Neural cell (in vitro differentiated cells): ENCODE results near the gene AFF3. TPM values are rescaled to one million over a fixed set of nuclear protein-coding genes. Genes with fewer than 3 reads are reported as not detected.
"Not testable (repeated sequence)": the region's sequence is repeated elsewhere in the genome, so short reads cannot be mapped to it uniquely, and the experiment has no call there.

Source experiments
- H2AFZ ChIP-seq: fragments of 200-600, 300-800 bp; sonication (generic), shearing (Covaris generic); 2 replicates; pipeline ENCODE4 v1.6.0; 2014; ENCODE audit warnings: low read depth, mild to moderate bottlenecking, antibody characterized with exemption, low read length, moderate library complexity
- H3F3A ChIP-seq: fragments of 200-600 bp; shearing (Covaris generic); 2 replicates; pipeline ENCODE4 v1.6.1; 2016; ENCODE audit warnings: mild to moderate bottlenecking, moderate library complexity, mixed read lengths, antibody characterized with exemption, low read length; ENCODE audit not compliant: insufficient read depth, poor library complexity, severe bottlenecking
- H3K27ac ChIP-seq: fragments of 200-600, 300-800 bp; sonication (generic), shearing (Covaris generic); 2 replicates; pipeline ENCODE4 v1.5.1; 2014; ENCODE audit warnings: mild to moderate bottlenecking, low read length, moderate library complexity
- H3K27me3 ChIP-seq: fragments of 300-800, 200-600 bp; sonication (generic), shearing (Covaris generic); 2 replicates; pipeline ENCODE4 v1.6.0; 2014; ENCODE audit warnings: mild to moderate bottlenecking, low read depth, low read length, moderate library complexity; ENCODE audit not compliant: insufficient read depth
- H3K36me3 ChIP-seq: fragments of 300-800, 200-600 bp; sonication (generic), shearing (Covaris generic); 2 replicates; pipeline ENCODE4 v1.5.1; 2014; ENCODE audit warnings: mild to moderate bottlenecking, antibody characterized with exemption, low read length, moderate library complexity; ENCODE audit not compliant: insufficient read depth
- H3K4me2 ChIP-seq: fragments of 300-800, 200-600 bp; sonication (generic), shearing (Covaris generic); 2 replicates; pipeline ENCODE4 v1.6.0; 2014; ENCODE audit warnings: mild to moderate bottlenecking, low read length
- H3K4me3 ChIP-seq: fragments of 300-800, 200-600 bp; sonication (generic), shearing (Covaris generic); 2 replicates; pipeline ENCODE4 v1.5.1; 2014; ENCODE audit warnings: mild to moderate bottlenecking, low read length, moderate library complexity
- H3K79me2 ChIP-seq: fragments of 200-600 bp; shearing (Covaris generic); replicated peaks from 2 replicates; pipeline ENCODE4 v1.6.0; 2014; ENCODE audit warnings: mild to moderate bottlenecking, low read length, moderate library complexity; ENCODE audit not compliant: insufficient read depth
- H3K9ac ChIP-seq: fragments of 300-800, 200-600 bp; sonication (generic), shearing (Covaris generic); 2 replicates; pipeline ENCODE4 v1.6.1; 2016; ENCODE audit warnings: mild to moderate bottlenecking, low read length, mixed read lengths
- H3K9me2 ChIP-seq: fragments of 200-600 bp; shearing (Covaris generic); 2 replicates; pipeline ENCODE4 v1.6.1; 2016; ENCODE audit warnings: mild to moderate bottlenecking, low read length, mixed read lengths; ENCODE audit not compliant: insufficient read depth
- H3K9me3 ChIP-seq: fragments of 200-600, 300-800 bp; sonication (generic), shearing (Covaris generic); 2 replicates; pipeline ENCODE4 v1.6.1; 2016; ENCODE audit warnings: mild to moderate bottlenecking, mixed run types, low read length, moderate library complexity, mixed read lengths
- H4K20me1 ChIP-seq: fragments of 200-600 bp; shearing (Covaris generic); 2 replicates; pipeline ENCODE4 v1.6.1; 2016; ENCODE audit warnings: mild to moderate bottlenecking, mixed run types; ENCODE audit not compliant: insufficient read depth
- CTCF ChIP-seq: fragments of 450-650 bp; IDR thresholded peaks from 2 replicates; pipeline ENCODE4 v1.5.1; 2014; ENCODE audit warnings: antibody characterized with exemption, mild to moderate bottlenecking, moderate library complexity; ENCODE audit not compliant: poor library complexity, severe bottlenecking
- EP300 ChIP-seq: fragments of 450-650 bp; conservative IDR thresholded peaks from 2 replicates; pipeline ENCODE4 v1.6.1; 2014; ENCODE audit warnings: antibody characterized with exemption, mild to moderate bottlenecking, moderate library complexity; ENCODE audit not compliant: poor library complexity, severe bottlenecking
- EZH2 ChIP-seq: fragments of 200-600, 300-800 bp; shearing (Covaris generic), sonication (generic); IDR thresholded peaks from 2 replicates; pipeline ENCODE4 v1.6.1; 2014; ENCODE audit warnings: antibody characterized with exemption, low read length, borderline replicate concordance, mild to moderate bottlenecking; ENCODE audit not compliant: insufficient read depth, poor library complexity, severe bottlenecking
- MXI1 ChIP-seq: fragments of 450-650 bp; conservative IDR thresholded peaks from 2 replicates; pipeline ENCODE4 v1.6.1; 2014; ENCODE audit warnings: antibody characterized with exemption, mild to moderate bottlenecking; ENCODE audit not compliant: poor library complexity, severe bottlenecking
- POLR2AphosphoS5 ChIP-seq: IDR thresholded peaks from 2 replicates; pipeline ENCODE4 v1.6.1; 2012
- RAD21 ChIP-seq: fragments of 450-650 bp; conservative IDR thresholded peaks from 2 replicates; pipeline ENCODE4 v1.6.1; 2014; ENCODE audit warnings: antibody characterized with exemption, mild to moderate bottlenecking, moderate library complexity
- REST ChIP-seq: IDR thresholded peaks from 2 replicates; pipeline ENCODE4 v1.6.1; 2012; ENCODE audit warnings: borderline replicate concordance
- SMC3 ChIP-seq: fragments of 450-650 bp; conservative IDR thresholded peaks from 2 replicates; pipeline ENCODE4 v1.6.1; 2014; ENCODE audit warnings: antibody characterized with exemption, mild to moderate bottlenecking, moderate library complexity; ENCODE audit not compliant: poor library complexity
- TAF1 ChIP-seq: IDR thresholded peaks from 2 replicates; pipeline ENCODE4 v1.6.1; 2012; ENCODE audit warnings: low read depth
- polyA plus RNA-seq: library from polyadenylated mRNA; depleted of rRNA; stranded (reverse); fragments of >200 nt; gene quantifications from 2 replicates; pipeline ENCODE4 v1.2.3, GENCODE V29; 2014

Gene AFF3
- polyA plus RNA-seq, 1 donor from 2014 or later: 5.1 TPM

GRCh38 chr2:99776206-99776905 is 366.0 kb downstream of the AFF3 start:
- no peak overlapping the region for H3K27ac ChIP-seq
- TF ChIP-seq POLR2AphosphoS5: no peak
- no peak for TF ChIP-seq RAD21
- TF ChIP-seq SMC3: no peak
- no peak for TF ChIP-seq TAF1
- no peak for TF ChIP-seq MXI1
- TF ChIP-seq EP300: no peak
- TF ChIP-seq EZH2: no peak
- TF ChIP-seq REST: no peak
- no peak for TF ChIP-seq CTCF
- no peak overlapping the region for H3K4me3 ChIP-seq
- no peak overlapping the region for H2AFZ ChIP-seq
- no peaks in the 10 kb centered on the region for H3K36me3 ChIP-seq
- H3F3A ChIP-seq: no peaks in the 10 kb centered on the region
- H3K9me2 ChIP-seq: no peaks in the 10 kb centered on the region
- H3K27me3 ChIP-seq: no peaks in the 10 kb centered on the region
- H4K20me1 ChIP-seq: no peaks in the 10 kb centered on the region
- no peak overlapping the region for H3K9ac ChIP-seq
- H3K4me2 ChIP-seq: no peak overlapping the region
- no peaks in the 10 kb centered on the region for H3K79me2 ChIP-seq
- H3K9me3 ChIP-seq: peaks cover 5% of the 10 kb centered on the region

GRCh38 chr2:99775585-99775984 is 366.8 kb downstream of the AFF3 start:
- H3K27me3 ChIP-seq: no peaks in the 10 kb centered on the region
- TF ChIP-seq MXI1: no peak
- no peak for TF ChIP-seq EZH2
- no peak for TF ChIP-seq EP300
- TF ChIP-seq POLR2AphosphoS5: no peak
- no peak for TF ChIP-seq SMC3
- no peak for TF ChIP-seq RAD21
- no peak for TF ChIP-seq REST
- TF ChIP-seq CTCF: no peak
- TF ChIP-seq TAF1: no peak
- no peaks in the 10 kb centered on the region for H3K9me2 ChIP-seq
- no peak overlapping the region for H3K4me2 ChIP-seq
- H3K4me3 ChIP-seq: no peak overlapping the region
- H3F3A ChIP-seq: no peaks in the 10 kb centered on the region
- H3K79me2 ChIP-seq: no peaks in the 10 kb centered on the region
- H3K36me3 ChIP-seq: no peaks in the 10 kb centered on the region
- H2AFZ ChIP-seq: no peak overlapping the region
- H4K20me1 ChIP-seq: no peaks in the 10 kb centered on the region
- H3K9me3 ChIP-seq: peaks cover 5% of the 10 kb centered on the region
- H3K27ac ChIP-seq: no peak overlapping the region
- H3K9ac ChIP-seq: no peak overlapping the region

GRCh38 chr2:99773642-99774041 is 368.7 kb downstream of the AFF3 start:
- H3K27me3 ChIP-seq, H3K4me3 ChIP-seq, H3K9me2 ChIP-seq, H3K4me2 ChIP-seq, H4K20me1 ChIP-seq, H3K36me3 ChIP-seq, H3K9ac ChIP-seq, H3K79me2 ChIP-seq, H3K27ac ChIP-seq, H3K9me3 ChIP-seq, H2AFZ ChIP-seq, H3F3A ChIP-seq: not testable (repeated sequence)
